ENCODE data around the gene NUP160.
"Not testable (repeated sequence)": the region's sequence is repeated elsewhere in the genome, so short reads cannot be mapped to it uniquely, and the experiment has no call there.

GRCh38 chr11:47875858-47876257 is 27.7 kb upstream of the NUP160 start:
- TF ChIP-seq CTCF, POLR2A (IDR thresholded peaks at IDR 0.05): not testable (repeated sequence)

All from thyroid gland (tissue), 4 donors.